HCT116 (cell line): Measurements from ENCODE around the gene CLDN9. TPM values are rescaled to one million over a fixed set of nuclear protein-coding genes. Genes with fewer than 3 reads are reported as not detected.
"Not testable (repeated sequence)": the region's sequence is repeated elsewhere in the genome, so short reads cannot be mapped to it uniquely, and the experiment has no call there.

Experiments
- ATAC-seq: fragments of 200-7000 bp; cut with Tn5 transposase; 2 replicates; pipeline ENCODE4 v1.9.1; 2020; ENCODE audit warnings: mild to moderate bottlenecking, moderate library complexity
- BruUV-seq: library from RNA; stranded (reverse); fragments of 400-500 nt; replicated peaks from 2 replicates; lab custom pipeline; 2021; lab: Mats Ljungman, UMichigan
- CTCF ChIA-PET: fragments of 300-600 bp; sonication (Branson Sonifier 250); formaldehyde crosslinking; loops from one replicate; lab custom pipeline; 2021; ENCODE audit warnings: antibody characterized with exemption; lab: Charles Lee
- POLR2A ChIA-PET: fragments of 300-600, 350-600 bp; sonication (Branson Sonifier 250); formaldehyde crosslinking; loops from one replicate; lab custom pipeline; 2021; ENCODE audit warnings: antibody characterized with exemption; lab: Charles Lee
- RAD21 ChIA-PET, 2 experiments: fragments of 300-600 bp; sonication (Branson Sonifier 250); formaldehyde crosslinking; loops; one replicate each; lab custom pipeline; 2023; ENCODE audit warnings: low total read pairs in 2 of 2; ENCODE audit not compliant: uncharacterized antibody in 2 of 2, unreplicated experiment in 2 of 2, low non-redundant PET in 1 of 2; lab: Charles Lee
- DNase-seq: peaks from one replicate; pipeline ENCODE4 v3.0.0-alpha.2; 2010; ENCODE audit warnings: low read depth, low spot score
- H2AFZ ChIP-seq: fragments of 200-600 bp; shearing (Covaris generic), sonication (generic); 2 replicates; pipeline ENCODE4 v1.6.1; 2017; ENCODE audit warnings: low read depth, mixed run types, mixed read lengths, antibody characterized with exemption, low read length; ENCODE audit not compliant: poor library complexity, severe bottlenecking
- H3K27ac ChIP-seq: 2 replicates; pipeline ENCODE4 v1.5.1; 2012; ENCODE audit warnings: low read depth, low read length
- H3K27me3 ChIP-seq: fragments of 200-600 bp; sonication (generic); 2 replicates; pipeline ENCODE4 v1.6.1; 2016; ENCODE audit warnings: mixed run types, low read length, mixed read lengths; ENCODE audit not compliant: insufficient read depth
- H3K36me3 ChIP-seq, 2 experiments: fragments of 200-500 bp in 1 of 2; fragments of 200-600 bp in 1 of 2; sonication (Bioruptor generic) in 1 of 2; sonication (generic) in 1 of 2; 2 replicates each; pipeline versions ENCODE4 v1.5.1 to v1.6.1; 2014 to 2016; ENCODE audit warnings: low read length in 2 of 2, inconsistent platforms in 1 of 2, mixed read lengths in 1 of 2, mixed run types in 1 of 2; ENCODE audit not compliant: insufficient read depth in 2 of 2, control insufficient read depth in 1 of 2
- H3K4me1 ChIP-seq, 2 experiments: fragments of 200-600 bp in 1 of 2; sonication (generic) in 1 of 2; 2 replicates each; pipeline versions ENCODE4 v1.5.1 to v1.6.1; 2012 to 2017; ENCODE audit warnings: low read length in 2 of 2, inconsistent platforms in 1 of 2, mild to moderate bottlenecking in 1 of 2, mixed read lengths in 1 of 2, mixed run types in 1 of 2, moderate library complexity in 1 of 2; ENCODE audit not compliant: insufficient read depth in 2 of 2, control insufficient read depth in 1 of 2
- H3K4me2 ChIP-seq: fragments of 200-600 bp; sonication (generic); 2 replicates; pipeline ENCODE4 v1.6.1; 2017; ENCODE audit warnings: mixed run types, low read length, mixed read lengths
- H3K4me3 ChIP-seq, 2 experiments: fragments of 200-600 bp in 1 of 2; sonication (generic) in 1 of 2; replicated peaks in 1 of 2; 2 replicates each; pipeline ENCODE4 v1.5.1; 2011 to 2016; ENCODE audit warnings: low read length in 2 of 2, control low read depth in 1 of 2, low read depth in 1 of 2, mild to moderate bottlenecking in 1 of 2, mixed read lengths in 1 of 2, mixed run types in 1 of 2
- H3K79me2 ChIP-seq: fragments of 200-600 bp; sonication (generic); 2 replicates; pipeline ENCODE4 v1.6.1; 2017; ENCODE audit warnings: mild to moderate bottlenecking, mixed run types, low read length, moderate library complexity, mixed read lengths; ENCODE audit not compliant: insufficient read depth
- H3K9ac ChIP-seq: fragments of 200-600 bp; sonication (generic); 2 replicates; pipeline ENCODE4 v1.6.1; 2016; ENCODE audit warnings: low read length, mixed read lengths
- H3K9me2 ChIP-seq: fragments of 200-600 bp; sonication (generic), shearing (Covaris generic); 2 replicates; pipeline ENCODE4 v1.6.1; 2017; ENCODE audit warnings: mixed run types, mild to moderate bottlenecking, moderate library complexity; ENCODE audit not compliant: insufficient read depth
- H3K9me3 ChIP-seq, 2 experiments: fragments of 200-500 bp in 1 of 2; fragments of 200-600 bp in 1 of 2; sonication (Bioruptor generic) in 1 of 2; sonication (generic) in 1 of 2; 2 replicates each; pipeline ENCODE4 v1.6.1; 2014 to 2017; ENCODE audit warnings: low read length in 2 of 2, mixed read lengths in 2 of 2, inconsistent platforms in 1 of 2, low read depth in 1 of 2, mild to moderate bottlenecking in 1 of 2, mixed run types in 1 of 2, moderate library complexity in 1 of 2; ENCODE audit not compliant: control insufficient read depth in 1 of 2, insufficient read depth in 1 of 2
- H4K20me1 ChIP-seq: fragments of 200-600 bp; sonication (generic), shearing (Covaris generic); 2 replicates; pipeline ENCODE4 v1.6.1; 2017; ENCODE audit warnings: mixed run types, mild to moderate bottlenecking, moderate library complexity; ENCODE audit not compliant: insufficient read depth
- ATF3 ChIP-seq: IDR thresholded peaks from 2 replicates; pipeline ENCODE4 v1.6.1; 2012
- CBX3 ChIP-seq: IDR thresholded peaks from 2 replicates; pipeline ENCODE4 v1.6.1; 2012; ENCODE audit warnings: low read depth
- ELF1 ChIP-seq: IDR thresholded peaks from 2 replicates; pipeline ENCODE4 v1.6.1; 2012; ENCODE audit warnings: low read depth, borderline replicate concordance
- EZH2 ChIP-seq: fragments of 200-600 bp; sonication (generic); IDR thresholded peaks from 2 replicates; pipeline ENCODE4 v1.6.1; 2017; ENCODE audit warnings: antibody characterized with exemption, mixed run types
- FOSL1 ChIP-seq: IDR thresholded peaks from 2 replicates; pipeline ENCODE4 v1.6.1; 2012; ENCODE audit warnings: low read depth
- MAX ChIP-seq: IDR thresholded peaks from 2 replicates; pipeline ENCODE4 v1.6.1; 2012
- POLR2A ChIP-seq: IDR thresholded peaks from 2 replicates; pipeline ENCODE4 v1.7.0; 2011; ENCODE audit warnings: borderline replicate concordance; ENCODE audit not compliant: insufficient read depth, insufficient read length; ENCODE audit errors: extremely low read depth
- POLR2AphosphoS5 ChIP-seq: IDR thresholded peaks from 2 replicates; pipeline ENCODE4 v1.6.1; 2011; ENCODE audit warnings: mild to moderate bottlenecking, low read depth, low read length, moderate library complexity
- SIN3A ChIP-seq: IDR thresholded peaks from 2 replicates; pipeline ENCODE4 v1.6.1; 2012; ENCODE audit warnings: low read depth
- SP1 ChIP-seq: IDR thresholded peaks from 2 replicates; pipeline ENCODE4 v1.6.1; 2012; ENCODE audit warnings: low read depth
- TCF7L2 ChIP-seq: IDR thresholded peaks from 2 replicates; pipeline ENCODE4 v1.7.0; 2011; ENCODE audit warnings: borderline replicate concordance, inconsistent platforms; ENCODE audit not compliant: insufficient read depth, insufficient read length; ENCODE audit errors: extremely low read depth
- YY1 ChIP-seq: IDR thresholded peaks from 2 replicates; pipeline ENCODE4 v1.6.1; 2011; ENCODE audit warnings: low read length, low read depth, moderate library complexity, mild to moderate bottlenecking; ENCODE audit not compliant: insufficient replicate concordance; ENCODE audit errors: extremely low read depth
- intact Hi-C: fragments of 100-400 bp; cut with micrococcal nuclease; formaldehyde crosslinking; loops from 2 replicates; pipeline ENCODE4 v1.10.0; 2022
- total RNA-seq: library from RNA; stranded (reverse); gene quantifications from one replicate; pipeline ENCODE4 v1.2.1, GENCODE V29; 2021; ENCODE audit not compliant: unreplicated experiment

CLDN9 gene
- total RNA-seq, 1 experiment from 2014 or later: 0.76 TPM

- Histone ChIP-seq H3K4me3 (no peak overlapping the region), H3K9me2 (no peaks in the 10 kb centered on the region), H3K4me1 (peaks cover 0 to 19% of the 10 kb centered on the region in 2 experiments; a peak in 1 of 4 replicates), H3K9me3 (no peaks in the 10 kb centered on the region), H3K27ac (no peak overlapping the region), H3K79me2 (no peaks in the 10 kb centered on the region), H4K20me1 (no peaks in the 10 kb centered on the region), H3K9ac (no peak overlapping the region), H2AFZ (no peak overlapping the region), H3K36me3 (no peaks in the 10 kb centered on the region), H3K4me2 (no peak overlapping the region), H3K27me3 (no peaks in the 10 kb centered on the region)
- BruUV-seq: no TSS peak
- TF ChIP-seq POLR2A: no peak
- no peak for TF ChIP-seq EZH2
- no peak for TF ChIP-seq MAX
- TF ChIP-seq SP1: no peak
- TF ChIP-seq ATF3: no peak
- TF ChIP-seq SIN3A: no peak
- no peak for TF ChIP-seq FOSL1
- TF ChIP-seq ELF1: no peak
- TF ChIP-seq YY1: no peak
- no peak for TF ChIP-seq CBX3
- no peak for ATAC-seq
- POLR2A ChIA-PET: interaction anchor here (1.3 kb wide), 1 partner anchor 11 kb away, joined by 3 read pairs; no protein-coding TSS in a partner anchor
- CTCF ChIA-PET: interaction anchor here (4.3 kb wide), 1 partner anchor 8 kb away, joined by 16 read pairs; no protein-coding TSS in a partner anchor
- RAD21 ChIA-PET: no interaction called here
- no peak for DNase-seq
- intact Hi-C loops: loop anchor here (10.0 kb wide), 1 partner anchor 124 kb away; no protein-coding TSS in a partner anchor
Observed at GRCh38 chr16:3051009-3051408, 38.3 kb downstream of the CLDN9 start.

- no peak overlapping the region for H3K4me2 ChIP-seq
- no peaks in the 10 kb centered on the region for H3K36me3 ChIP-seq
- no peak for ATAC-seq
- no peak overlapping the region for H3K27ac ChIP-seq
- ChIA-PET POLR2A (interaction anchor here (0.7 to 1.3 kb wide), 2 partner anchors 12 to 30 kb away, joined by 3 read pairs; no protein-coding TSS in a partner anchor), RAD21 (no interaction called here), CTCF (no interaction called here)
- H3K9me2 ChIP-seq: no peaks in the 10 kb centered on the region
- no peak overlapping the region for H3K4me3 ChIP-seq
- no peaks in the 10 kb centered on the region for H3K79me2 ChIP-seq
- TF ChIP-seq TCF7L2 (no peak), POLR2AphosphoS5 (no peak), SP1 (no peak), POLR2A (no peak)
- no peaks in the 10 kb centered on the region for H3K27me3 ChIP-seq
- BruUV-seq: no TSS peak
- no peak overlapping the region for H3K9ac ChIP-seq
- H2AFZ ChIP-seq: no peak overlapping the region
- no peaks in the 10 kb centered on the region for H4K20me1 ChIP-seq
- intact Hi-C loops: loop anchor here (10.0 kb wide), 1 partner anchor 123 kb away; no protein-coding TSS in a partner anchor
- DNase-seq: no peak
- H3K9me3 ChIP-seq: no peaks in the 10 kb centered on the region
- peaks cover 0 to 14% of the 10 kb centered on the region in 2 experiments; a peak in 1 of 4 replicates for H3K4me1 ChIP-seq
Observed at GRCh38 chr16:3051494-3051893, 38.8 kb downstream of the CLDN9 start.

- ATAC-seq: peak; percentile 24; the same call in 1 of the 2 replicates
- POLR2A ChIA-PET: not testable (repeated sequence)
- intact Hi-C loops: loop anchor here (10.0 kb wide), 1 partner anchor 122 kb away; no protein-coding TSS in a partner anchor
Observed at GRCh38 chr16:3052571-3053329, 40.0 kb downstream of the CLDN9 start.

More at GRCh38 chr16:3052571-3053329, 40.0 kb downstream of the CLDN9 start:
- H3K79me2 ChIP-seq, H3K9me2 ChIP-seq, H3K4me1 ChIP-seq, H3K9me3 ChIP-seq, H3K4me3 ChIP-seq, H3K27ac ChIP-seq, CTCF ChIA-PET, RAD21 ChIA-PET, H2AFZ ChIP-seq, H3K27me3 ChIP-seq, DNase-seq, H3K9ac ChIP-seq, H3K4me2 ChIP-seq, H4K20me1 ChIP-seq, H3K36me3 ChIP-seq, BruUV-seq: not testable (repeated sequence)
